ENCODE results near the gene ERGIC1. TPM values are rescaled to one million over a fixed set of nuclear protein-coding genes. Genes with fewer than 3 reads are reported as not detected.

The ERGIC1 gene
- total and polyA plus RNA-seq, 9 donors: 41.7 to 147 (median 92.3) TPM

- WGBS, 3 donors: 71 to 81% (median 78%) methylated on average over 4 of the region's 4 CpGs
- Histone ChIP-seq H3K27me3 (no peaks in the 10 kb centered on the region), H3K36me3 (no peaks in the 10 kb centered on the region), H3K4me3 (no peak overlapping the region), H3K27ac (no peak overlapping the region), H3K9me3 (no peaks in the 10 kb centered on the region), H3K4me1 (ENCODE audit: insufficient read depth) (peaks cover 10% of the 10 kb centered on the region)
- intact Hi-C loops (cut with DNase I): loop anchor here in 1 of 4 donors (5.0 kb wide), 1 partner anchor 850 kb away; no protein-coding TSS in a partner anchor
- DNase-seq: no peak
- TF ChIP-seq EP300 (IDR thresholded peaks at IDR 0.05): no peak
- TF ChIP-seq CTCF (IDR thresholded peaks at IDR 0.05): no peak
- TF ChIP-seq POLR2A (IDR thresholded peaks at IDR 0.05): no peak
These were observed 122.9 kb downstream of the ERGIC1 start for GRCh38 chr5:172956936-172957335.

GRCh38 chr5:172957458-172957857 is 123.4 kb downstream of the ERGIC1 start:
- intact Hi-C loops (cut with DNase I): loop anchor here in 1 of 4 donors (5.0 kb wide), 1 partner anchor 850 kb away; no protein-coding TSS in a partner anchor
- whole genome bisulfite sequencing, 3 donors: 51 to 58% (median 53%) methylated on average over 5 of the region's 5 CpGs
- H3K4me1 ChIP-seq (ENCODE audit: insufficient read depth): peaks cover 10% of the 10 kb centered on the region

DNA sequence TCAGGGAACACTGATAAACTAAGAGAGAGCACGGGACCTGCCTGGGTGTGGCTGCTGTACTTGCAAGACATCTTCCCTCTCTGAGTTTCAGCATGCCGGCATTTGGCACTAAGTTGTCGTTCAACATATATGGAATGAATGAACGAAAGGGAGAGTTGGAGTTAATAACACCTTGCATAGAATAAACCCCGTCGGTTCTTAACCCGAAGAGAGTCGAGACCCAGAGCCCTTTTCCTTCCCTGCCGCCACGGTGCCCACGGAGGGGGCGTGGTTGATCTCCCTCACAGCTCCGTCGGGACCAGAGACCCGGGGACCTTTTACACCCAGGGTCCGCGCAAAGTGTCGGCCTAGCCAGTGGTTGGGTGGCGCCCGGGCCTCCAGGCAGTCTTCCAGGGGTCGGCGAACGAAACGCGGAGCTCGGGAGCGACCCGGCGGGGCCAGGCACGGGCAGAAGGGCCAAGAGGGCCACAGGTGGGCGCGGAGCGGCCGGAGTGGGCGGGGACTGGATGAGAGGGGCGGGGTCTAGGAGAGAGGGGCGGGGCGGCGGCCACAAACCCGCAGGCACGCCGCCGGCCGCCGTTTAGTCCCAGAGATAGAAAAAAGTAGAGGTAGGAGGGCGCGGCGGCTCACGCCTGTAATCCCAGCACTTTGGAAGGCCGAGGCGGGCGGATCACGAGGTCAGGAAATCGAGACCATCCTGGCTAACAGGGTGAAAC is 124.4 kb downstream of the ERGIC1 start:
- H3K27ac ChIP-seq: peak overlapping the region in 1 of 2 donors; percentile 73
- no peaks in the 10 kb centered on the region for H3K9me3 ChIP-seq
- 1 to 3% (median 2%) methylated on average over 49 to 54 of the region's 54 CpGs for WGBS, 3 donors
- TF ChIP-seq EP300 (IDR thresholded peaks at IDR 0.05) (no peak), CTCF (IDR thresholded peaks at IDR 0.05) (no peak), POLR2A (IDR thresholded peaks at IDR 0.05) (no peak)
- H3K27me3 ChIP-seq: no peaks in the 10 kb centered on the region
- peaks cover 10% of the 10 kb centered on the region for H3K4me1 ChIP-seq (ENCODE audit: insufficient read depth)
- no peaks in the 10 kb centered on the region for H3K36me3 ChIP-seq
- DNase-seq: peak; percentile 62 to 79 (median 74)
- intact Hi-C loops (cut with DNase I): loop anchor here in 1 of 4 donors (5.0 kb wide), 1 partner anchor 851 kb away; no protein-coding TSS in a partner anchor
- H3K4me3 ChIP-seq: peak overlapping the region; percentile 88

More at GRCh38 chr5:172957458-172957857, 123.4 kb downstream of the ERGIC1 start:
- no peak for DNase-seq
- no peak overlapping the region for H3K27ac ChIP-seq
- H3K9me3 ChIP-seq: no peaks in the 10 kb centered on the region
- TF ChIP-seq POLR2A (IDR thresholded peaks at IDR 0.05): no peak
- no peak for TF ChIP-seq EP300 (IDR thresholded peaks at IDR 0.05)
- TF ChIP-seq CTCF (IDR thresholded peaks at IDR 0.05): no peak
- H3K36me3 ChIP-seq: no peaks in the 10 kb centered on the region
- H3K27me3 ChIP-seq: no peaks in the 10 kb centered on the region
- no peak overlapping the region for H3K4me3 ChIP-seq

DNA sequence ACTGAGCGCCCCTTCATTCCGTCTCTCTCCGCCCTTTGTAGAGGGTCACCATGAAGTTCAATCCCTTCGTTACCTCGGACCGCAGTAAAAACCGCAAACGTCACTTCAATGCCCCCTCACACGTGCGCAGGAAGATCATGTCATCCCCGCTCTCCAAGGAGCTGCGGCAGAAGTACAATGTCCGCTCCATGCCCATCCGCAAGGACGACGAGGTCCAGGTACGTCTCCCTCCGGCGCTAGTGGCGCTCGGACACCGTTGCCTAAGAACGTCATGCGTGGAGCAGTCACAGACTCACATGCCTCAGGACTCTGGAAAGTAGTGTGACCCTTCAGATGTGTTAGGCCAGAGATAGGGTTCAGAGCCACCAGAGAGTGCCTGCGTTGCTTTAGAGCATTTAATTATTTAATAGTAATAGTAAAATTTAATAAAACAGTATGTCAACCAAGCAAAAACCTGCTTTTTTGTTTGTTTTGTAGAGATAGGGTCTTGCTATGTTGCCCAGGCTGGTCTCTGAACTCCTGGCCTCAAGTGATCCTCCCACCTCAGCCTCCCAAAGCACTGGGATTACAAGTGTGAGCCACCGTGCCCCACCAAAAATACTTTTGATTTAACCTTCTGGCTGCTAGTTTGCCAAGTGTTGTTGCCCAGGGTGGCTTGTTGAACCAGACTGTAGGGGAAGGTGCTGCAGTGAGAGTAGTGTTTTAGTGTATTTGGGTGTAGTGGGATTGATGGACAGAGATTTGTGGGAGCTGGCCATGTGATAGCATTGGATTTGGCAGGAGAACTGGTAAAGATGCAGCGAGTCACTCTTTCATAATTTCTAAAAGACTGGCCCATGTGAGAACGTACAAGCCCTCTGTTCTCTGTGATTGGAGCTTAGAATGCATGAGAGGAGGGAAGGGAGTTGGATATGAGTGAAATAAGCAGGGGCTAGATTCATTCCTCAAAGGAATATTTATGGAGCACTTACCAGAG is 126.1 kb downstream of the ERGIC1 start:
- Histone ChIP-seq H3K27ac (no peak overlapping the region), H3K4me1 (ENCODE audit: insufficient read depth) (peaks cover 10% of the 10 kb centered on the region), H3K4me3 (peak overlapping the region; percentile 88), H3K27me3 (no peaks in the 10 kb centered on the region), H3K36me3 (no peaks in the 10 kb centered on the region), H3K9me3 (no peaks in the 10 kb centered on the region)
- TF ChIP-seq CTCF (IDR thresholded peaks at IDR 0.05): no peak
- no peak for TF ChIP-seq EP300 (IDR thresholded peaks at IDR 0.05)
- TF ChIP-seq POLR2A (IDR thresholded peaks at IDR 0.05): no peak
- DNase-seq: peak in 1 of 5 donors; percentile 35
- 10 to 15% (median 11%) methylated on average over 28 of the region's 28 CpGs for WGBS, 3 donors
- intact Hi-C loops (cut with DNase I): loop anchor here in 1 of 4 donors (5.0 kb wide), 1 partner anchor 853 kb away; no protein-coding TSS in a partner anchor

Data from ovary (tissue), 9 donors.